HG02885 (cell line): ENCODE measurements around the gene FYB1.

ENCODE experiments used
- ATAC-seq: cut with Tn5 transposase; IDR thresholded peaks from one replicate; pipeline ENCODE4 v1.9.1; 2021; ENCODE audit warnings: mild to moderate bottlenecking; ENCODE audit not compliant: unreplicated experiment, poor library complexity

The FYB1 gene

DNA sequence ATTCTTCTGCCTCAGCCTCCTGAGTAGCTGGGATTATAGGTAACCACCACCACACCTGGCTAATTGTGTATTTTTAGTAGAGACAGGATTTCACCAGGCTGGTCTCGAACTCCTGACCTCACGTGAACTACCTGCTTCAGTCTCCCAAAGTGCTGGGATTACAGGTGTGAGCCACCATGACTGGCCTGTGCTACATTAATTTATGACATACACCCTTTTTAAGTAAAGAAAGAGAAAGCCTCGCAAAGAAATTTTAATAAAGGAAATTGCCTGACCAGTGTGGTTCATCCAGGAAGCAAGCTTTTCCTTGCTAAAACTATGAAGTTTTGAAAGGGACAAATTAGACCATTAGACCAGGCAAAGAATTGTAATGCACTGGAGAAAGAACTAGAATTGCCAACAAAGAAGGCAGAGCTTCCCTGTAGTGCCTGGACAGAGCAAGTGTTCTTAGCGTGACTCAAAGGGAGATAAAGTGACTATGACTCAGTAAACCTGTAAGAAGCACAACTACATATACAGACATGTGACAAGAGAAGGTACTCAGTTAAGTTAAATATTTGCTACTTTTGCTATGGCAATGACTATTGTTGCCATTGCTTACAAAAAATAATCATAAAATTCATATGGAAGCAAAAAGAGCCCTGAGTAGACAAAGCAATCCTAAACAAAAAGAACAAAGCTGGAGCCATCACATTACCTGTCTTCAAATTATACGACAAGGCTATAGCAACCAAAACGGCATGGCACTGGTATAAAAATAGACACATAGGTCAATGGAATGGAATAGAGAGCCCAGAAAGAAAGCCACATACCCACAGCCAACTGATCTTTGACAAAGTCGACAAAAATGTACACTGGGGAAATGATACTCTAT lies 54.6 kb downstream of the FYB1 start:
- no peak for ATAC-seq

- ATAC-seq = no peak
These were observed 55.3 kb downstream of the FYB1 start for GRCh38 chr5:39164016-39164415.

DNA sequence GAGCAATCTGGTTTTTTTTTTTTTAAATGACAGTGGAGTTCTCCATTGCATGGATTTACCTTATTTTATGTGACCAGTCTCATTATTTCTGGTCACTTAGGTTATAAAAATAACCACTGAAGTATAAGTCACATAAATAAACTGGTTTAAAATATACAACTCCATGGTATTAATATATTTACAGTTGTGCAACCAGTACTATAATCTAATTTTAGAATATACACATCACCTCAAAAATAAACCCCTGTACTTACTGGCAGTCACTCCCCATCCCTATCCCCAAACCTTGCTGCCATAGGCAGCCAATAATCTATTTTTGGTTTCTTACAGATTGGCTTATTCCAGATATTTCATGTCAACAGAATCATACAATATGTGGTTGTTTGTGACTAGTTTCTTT lies 57.8 kb downstream of the FYB1 start:
- ATAC-seq = no peak

DNA sequence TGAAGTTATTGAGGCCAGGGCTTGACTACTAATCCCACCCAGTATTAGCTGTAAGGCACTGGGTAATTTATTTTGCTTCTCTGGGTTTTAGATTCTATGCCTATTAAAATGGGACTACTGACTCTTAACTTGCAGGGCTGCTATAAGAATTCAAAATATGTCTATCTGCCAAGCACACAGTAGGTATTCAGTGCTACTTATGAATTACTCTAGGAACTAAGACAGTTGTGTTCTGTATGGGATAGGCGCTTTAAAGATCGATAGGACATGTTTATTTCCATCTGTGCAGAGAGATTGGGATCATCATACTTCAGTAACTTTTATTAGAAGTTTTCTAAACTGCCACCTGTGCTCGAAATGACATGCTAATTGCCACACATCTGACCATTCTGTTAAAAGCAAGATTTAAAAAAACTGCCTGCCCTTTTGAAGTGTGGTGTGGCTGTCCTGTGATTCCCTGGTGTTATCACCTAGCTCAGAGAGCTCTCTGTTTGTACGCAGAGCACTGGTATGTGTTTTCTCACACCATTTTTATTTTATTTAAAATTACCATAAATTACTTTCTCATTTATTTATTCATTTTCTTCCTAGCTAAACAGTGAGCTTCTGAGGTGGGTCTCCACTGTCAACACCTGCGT lies 58.7 kb downstream of the FYB1 start:
- ATAC-seq = no peak

DNA sequence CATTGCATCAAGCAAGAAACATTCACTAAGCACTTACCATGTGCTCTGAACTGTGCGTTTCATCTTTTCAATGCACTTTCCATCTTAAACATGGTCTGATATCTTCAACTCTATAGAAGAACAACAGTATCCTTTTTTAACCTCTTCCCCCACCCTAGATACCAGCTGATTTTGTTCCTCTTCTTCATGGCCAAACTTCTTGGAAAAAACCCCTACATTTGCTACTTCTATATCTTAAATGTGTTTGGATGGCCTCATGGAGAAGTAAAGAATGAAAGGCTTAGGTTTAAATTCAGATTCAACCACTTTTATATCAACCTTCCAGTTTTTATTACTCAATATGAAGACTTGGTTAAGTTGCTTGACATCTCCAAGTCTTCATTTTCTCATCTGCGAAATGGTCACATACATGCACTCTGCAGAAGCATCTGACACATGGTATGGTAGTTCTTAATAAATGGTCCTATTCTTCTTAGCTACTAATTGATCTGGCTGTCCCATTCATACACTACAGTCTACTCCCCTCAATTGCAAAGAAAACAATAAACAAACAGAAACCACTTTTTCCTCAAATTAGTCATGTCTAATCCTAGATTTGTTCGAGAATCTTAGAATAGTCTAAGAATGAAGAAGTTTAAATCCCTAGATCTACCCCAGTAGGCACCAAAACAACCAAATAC lies 59.4 kb downstream of the FYB1 start:
- ATAC-seq = no peak

- no peak for ATAC-seq
These were observed 60.6 kb downstream of the FYB1 start for GRCh38 chr5:39158786-39159185.

DNA sequence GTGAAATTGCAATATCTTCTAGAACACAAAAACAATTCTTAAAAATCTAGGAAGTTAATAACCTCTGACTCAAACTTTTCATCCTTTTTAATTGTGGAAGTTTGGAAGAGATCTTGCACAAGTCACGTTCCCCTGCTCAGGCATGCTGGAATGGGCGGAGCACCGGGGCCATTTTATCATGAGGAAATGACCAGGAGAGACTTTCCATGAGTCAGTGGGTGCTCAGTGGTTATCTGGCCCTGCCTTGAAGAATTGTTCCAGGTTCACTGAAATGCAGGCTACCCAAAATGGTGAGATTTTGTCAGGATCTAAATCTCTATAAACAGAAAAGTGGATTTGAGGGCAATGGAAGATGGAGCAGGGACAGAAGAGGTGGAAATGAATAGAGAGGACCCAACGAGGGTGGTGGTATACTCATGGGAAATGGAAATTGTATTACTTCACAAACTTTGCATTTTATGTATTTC lies 61.2 kb downstream of the FYB1 start:
- ATAC-seq = no peak

DNA sequence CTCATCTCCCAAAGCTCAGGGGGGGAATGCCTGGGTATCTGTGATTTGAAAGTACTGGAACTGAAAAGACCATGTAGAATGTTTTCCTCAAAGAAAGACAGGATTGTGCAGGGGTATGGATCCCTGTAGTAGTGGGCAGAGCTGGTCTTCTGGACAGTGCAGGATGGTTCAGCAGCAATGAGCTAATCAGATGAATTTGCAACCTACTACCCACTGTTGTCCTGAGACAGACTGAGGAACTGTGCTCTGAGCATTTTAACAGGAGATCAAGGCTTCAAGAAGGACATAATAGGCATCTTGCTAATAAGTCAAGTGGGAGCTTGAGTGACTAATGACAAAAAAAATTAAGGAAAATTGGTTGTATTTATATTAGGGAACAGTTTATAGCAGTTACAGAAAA lies 61.7 kb downstream of the FYB1 start:
- no peak for ATAC-seq

DNA sequence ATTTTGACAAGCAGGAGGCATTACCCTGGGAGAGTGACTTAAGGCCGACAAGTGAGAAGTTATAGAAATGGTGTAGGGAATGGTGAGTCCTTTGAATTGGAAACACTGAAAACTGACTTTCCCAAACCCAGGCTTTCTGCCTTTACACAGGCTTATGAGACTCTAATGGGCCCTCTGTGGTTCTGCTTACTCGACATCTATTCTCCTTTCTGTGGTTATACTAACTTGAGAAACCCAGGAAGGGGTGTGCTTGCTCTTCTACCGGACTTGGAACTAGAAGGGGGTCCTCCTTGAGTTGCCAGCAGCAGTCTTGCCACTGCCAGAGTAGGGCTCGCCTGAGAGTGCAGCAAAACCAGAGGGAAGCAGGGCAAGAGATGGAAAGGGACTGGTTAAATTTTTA lies 63.3 kb downstream of the FYB1 start:
- ATAC-seq = no peak

DNA sequence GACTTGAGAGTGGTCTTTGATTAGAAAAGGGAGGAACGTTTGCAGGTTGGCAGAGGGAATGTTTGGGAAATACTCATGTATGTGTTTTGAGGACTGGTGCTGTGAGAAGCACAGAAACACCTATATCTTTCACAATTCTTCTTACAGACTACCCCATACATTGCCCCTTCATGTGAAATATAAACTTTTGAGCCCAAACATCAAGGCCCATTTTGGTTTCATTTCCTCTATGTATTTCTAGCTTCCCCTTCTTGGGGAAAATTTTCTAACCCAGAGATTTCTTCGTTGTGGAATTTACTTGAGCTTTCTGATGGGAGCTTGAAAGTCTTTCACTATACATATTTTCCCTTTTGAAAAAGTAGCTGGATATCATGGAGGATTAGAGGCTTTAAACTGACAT lies 67.6 kb downstream of the FYB1 start:
- ATAC-seq = no peak

DNA sequence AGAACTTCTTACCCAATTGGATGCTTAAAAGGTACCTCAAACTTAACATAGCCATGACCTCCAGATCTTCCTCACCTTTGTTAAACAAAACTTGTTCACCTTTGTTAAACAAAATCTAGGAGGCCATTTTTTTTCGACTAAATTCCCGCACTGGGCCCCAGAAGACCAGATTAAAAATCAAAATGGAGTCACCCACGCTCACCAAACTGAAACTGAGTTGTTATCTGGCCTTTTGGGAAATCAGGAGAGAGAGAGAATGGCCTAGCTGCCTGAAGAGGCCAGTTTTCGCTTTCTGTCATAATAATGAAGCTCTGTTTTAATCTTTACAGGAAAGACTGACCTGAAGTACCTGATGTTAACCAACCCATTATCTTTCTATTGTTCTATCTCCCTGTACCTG lies 69.4 kb downstream of the FYB1 start:
- no peak for ATAC-seq

GRCh38 chr5:39148983-39149534 lies 70.3 kb downstream of the FYB1 start:
- ATAC-seq = no peak

GRCh38 chr5:39146831-39147540 lies 72.4 kb downstream of the FYB1 start:
- no peak for ATAC-seq

DNA sequence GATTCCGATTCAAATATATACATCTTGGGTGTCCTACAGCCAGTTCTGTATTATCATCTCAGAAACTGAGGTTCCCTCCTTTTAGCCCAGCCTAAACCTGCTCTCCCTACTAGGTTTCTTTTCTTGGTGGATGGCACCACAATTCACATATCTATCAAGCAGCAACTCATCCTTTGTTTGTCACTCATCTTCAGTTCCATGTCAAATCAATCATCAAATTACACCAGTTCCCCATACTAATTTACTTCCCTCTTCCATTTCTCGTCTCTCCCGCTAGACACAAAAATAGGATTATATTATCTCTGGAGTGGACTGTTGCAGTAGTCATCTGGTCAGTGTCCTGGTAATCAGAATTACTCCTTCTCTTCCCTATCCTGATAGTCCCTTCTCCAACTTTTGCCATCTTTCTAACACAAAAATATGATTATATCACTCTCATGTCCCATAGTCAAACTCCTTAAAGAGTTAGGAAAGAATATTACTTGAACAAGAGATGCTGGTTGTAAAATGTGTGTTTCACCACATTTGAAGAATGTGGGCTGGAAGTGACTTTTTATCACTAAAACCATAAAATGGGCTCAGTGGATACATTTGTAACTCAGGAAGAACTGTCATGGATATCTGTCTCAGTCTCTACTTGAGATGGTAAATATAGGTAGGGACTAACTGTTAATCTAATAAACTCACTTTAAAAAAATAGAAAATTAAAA lies 76.1 kb downstream of the FYB1 start:
- ATAC-seq = no peak

DNA sequence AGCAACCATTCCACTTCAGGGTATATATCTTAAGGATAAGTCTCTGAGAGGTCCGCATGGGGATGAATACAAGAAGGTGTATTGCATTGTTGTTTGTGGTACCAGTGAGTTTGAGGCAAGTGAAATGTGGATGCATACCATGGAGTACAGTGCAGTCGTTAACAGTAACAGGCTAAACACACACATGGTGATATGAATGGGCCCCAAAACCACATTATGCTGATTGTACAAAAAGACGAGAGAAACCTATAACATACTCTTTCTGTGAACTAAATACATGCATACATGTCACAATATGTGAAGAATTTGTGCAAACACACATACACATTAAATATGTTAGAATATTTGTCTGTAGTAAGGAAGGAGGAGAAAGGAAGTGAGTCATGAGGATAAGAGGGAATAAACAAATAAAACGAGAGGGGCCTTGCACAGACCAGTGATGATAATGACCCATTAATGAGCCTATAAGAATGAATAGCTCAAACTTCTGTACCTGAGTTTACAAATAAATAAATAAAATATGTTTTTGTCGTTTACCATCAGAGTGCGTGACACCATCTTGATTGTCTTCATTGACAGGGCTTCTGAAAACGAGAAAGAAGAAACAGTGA lies 78.7 kb downstream of the FYB1 start:
- no peak for ATAC-seq

- no peak for ATAC-seq
These were observed 80.5 kb downstream of the FYB1 start for GRCh38 chr5:39138892-39139291.

DNA sequence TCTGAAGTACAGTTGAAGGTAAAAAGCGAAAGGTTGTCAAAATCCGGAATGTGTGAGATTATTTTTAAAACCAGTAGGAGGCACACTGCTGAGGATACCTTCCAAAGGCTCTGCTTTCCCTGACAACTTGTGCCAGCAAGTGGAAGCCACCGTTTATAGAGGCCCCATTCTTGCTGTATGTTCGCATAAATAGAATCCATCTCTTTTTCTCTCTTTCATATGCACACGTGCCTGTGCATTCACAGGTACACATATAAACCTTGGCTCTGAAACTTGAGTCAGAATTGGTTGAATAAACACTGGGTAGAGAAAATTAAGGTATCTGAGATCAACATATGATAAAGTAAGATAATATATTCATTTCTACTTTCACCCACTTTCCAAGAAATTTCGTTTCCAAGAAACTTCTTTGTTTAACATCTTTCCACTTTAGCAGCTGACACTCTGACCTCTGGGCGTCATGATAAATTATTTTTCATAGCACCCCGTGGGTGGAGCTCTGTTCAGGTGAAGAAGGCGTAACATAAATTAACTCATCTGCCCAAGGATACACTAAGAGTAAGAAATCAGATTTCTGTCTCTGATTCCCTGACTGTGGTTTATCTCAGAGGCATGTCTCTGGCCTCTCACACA lies 81.4 kb downstream of the FYB1 start:
- no peak for ATAC-seq

DNA sequence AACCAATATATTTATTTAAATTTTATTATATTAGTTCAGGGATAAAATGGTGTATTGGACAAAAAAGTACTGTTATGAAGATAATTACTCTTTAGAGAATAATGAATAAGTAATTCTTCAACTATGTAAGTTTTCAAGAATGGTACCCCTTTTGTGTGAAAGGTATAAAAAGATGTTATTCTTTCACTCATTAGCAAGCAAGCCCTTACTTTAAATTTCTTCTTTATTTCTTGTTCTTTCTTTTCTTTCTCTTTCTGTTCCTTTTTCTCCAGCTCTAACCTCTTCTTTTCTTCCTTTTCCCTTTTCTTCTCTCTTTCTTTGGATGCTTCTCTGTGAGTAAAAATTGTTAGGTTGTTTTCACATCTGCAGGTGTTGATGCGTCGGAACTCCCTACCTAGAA lies 82.0 kb downstream of the FYB1 start:
- no peak for ATAC-seq

GRCh38 chr5:39132792-39133191 lies 86.6 kb downstream of the FYB1 start:
- no peak for ATAC-seq
